ENCODE measurements around the gene DLG2.

The DLG2 gene

DNA sequence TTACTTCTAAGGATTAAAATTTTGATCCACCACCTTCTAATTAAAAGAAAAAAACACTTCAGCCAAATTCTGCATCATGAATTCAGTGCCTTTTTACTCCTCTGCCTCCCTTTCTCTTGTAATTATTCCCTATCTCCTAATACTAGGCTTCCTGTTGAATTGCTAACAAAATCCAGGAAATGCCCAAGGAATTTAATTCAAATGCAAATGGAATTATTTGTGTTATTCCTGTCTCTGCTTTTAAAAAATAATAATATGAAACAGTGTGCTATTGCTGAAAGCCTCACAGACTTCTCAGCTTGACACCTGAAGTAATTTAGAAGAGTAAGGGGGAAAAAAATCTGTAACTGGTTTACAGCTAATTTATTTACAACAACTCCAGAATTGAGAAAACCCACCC lies 85.5 kb downstream of the DLG2 start:
- no peak for DNase-seq

DNA sequence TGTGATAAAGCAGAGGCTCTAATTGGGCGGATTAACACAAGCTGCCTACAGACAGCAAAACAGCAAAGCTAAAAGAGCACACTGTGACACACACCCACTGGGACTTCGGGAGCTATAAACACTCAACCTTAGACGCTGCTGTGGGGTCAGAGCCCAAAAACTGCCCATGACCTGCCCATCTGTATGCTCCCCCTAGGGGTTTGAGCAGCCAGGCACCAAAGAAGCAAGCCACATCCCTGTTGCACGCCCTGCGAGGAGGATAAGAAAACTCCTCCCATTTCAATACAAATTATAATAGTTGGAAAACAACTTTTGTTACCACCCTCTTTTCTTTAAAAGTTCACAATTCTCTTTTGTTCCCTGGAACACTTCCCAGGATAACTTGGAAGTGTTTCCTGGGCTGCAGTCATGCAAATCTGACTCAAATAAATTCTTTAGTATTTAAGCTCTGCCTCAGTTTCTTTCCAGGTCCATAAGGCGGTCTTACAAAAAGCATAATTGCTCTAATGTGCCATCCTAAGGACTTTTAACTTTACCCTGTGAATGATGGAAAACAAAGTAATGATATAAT lies 86.4 kb downstream of the DLG2 start:
- DNase-seq = no peak

DNA sequence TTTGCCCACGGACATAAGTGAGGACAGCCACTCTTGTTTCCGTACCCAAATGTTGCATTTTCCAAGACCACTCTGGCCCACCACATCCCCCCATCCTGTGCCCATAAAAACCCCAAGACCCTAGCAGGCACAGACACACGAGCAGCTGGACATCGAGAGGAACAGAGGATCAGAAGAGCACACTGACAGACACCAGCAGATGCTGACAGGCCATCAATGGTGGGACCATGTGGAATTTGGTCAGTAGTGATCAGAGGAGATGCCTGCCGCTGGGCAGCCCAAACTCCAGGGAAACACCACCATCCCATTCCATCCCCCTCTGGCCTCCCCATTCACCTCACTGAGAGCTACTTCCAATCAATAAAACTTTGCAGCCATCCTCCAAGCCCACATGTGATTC lies 87.0 kb downstream of the DLG2 start:
- no peak for DNase-seq

DNA sequence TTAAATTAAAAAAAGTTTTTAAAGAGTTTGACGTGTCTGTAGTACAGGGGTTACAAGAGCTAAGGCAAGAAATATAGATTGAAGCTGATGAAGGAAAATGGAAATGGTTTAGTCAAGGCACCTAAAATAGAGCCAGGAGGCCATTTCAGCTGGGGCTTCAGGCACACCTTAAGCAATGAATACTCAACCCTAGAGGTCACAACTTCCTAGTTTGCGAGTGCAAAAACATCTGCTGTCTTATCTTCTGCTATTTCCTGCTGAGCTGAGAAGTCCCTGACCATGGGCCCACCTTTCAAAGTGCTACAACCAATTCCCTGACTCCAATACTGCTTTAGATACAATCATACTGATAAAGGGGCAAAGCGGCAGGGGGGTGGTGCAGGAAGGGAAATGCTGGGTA lies 87.4 kb downstream of the DLG2 start:
- no peak for DNase-seq

DNA sequence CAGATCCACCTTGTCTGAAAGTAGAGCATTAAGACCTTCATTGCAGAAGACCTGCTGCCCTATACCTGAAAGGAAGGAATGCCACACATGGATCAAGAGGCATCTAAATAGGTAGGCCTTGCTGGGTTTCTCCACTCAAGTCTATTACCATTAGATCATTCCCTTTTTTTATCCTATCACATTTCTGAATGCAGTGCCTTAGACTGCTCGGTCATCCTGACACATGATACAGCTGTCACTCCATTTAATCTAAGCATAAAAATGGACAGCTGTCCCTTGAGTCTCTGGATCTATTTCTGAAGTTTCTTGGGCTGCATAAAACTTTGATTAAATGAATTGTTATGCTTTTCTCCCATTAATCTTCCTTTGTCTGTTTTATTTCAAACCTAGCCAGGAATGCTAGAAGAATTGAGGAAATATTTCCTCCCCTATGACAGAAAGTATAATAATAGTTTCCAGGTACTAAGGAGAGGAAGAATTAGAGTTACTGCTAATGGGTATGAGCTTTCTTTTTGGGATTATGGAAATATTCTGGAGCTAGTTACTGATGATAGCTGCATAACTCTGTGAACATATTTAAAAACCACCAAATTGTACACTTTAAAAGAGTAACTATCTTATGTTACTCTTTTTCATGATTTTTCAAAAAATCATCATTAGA lies 88.0 kb downstream of the DLG2 start:
- DNase-seq = no peak

DNA sequence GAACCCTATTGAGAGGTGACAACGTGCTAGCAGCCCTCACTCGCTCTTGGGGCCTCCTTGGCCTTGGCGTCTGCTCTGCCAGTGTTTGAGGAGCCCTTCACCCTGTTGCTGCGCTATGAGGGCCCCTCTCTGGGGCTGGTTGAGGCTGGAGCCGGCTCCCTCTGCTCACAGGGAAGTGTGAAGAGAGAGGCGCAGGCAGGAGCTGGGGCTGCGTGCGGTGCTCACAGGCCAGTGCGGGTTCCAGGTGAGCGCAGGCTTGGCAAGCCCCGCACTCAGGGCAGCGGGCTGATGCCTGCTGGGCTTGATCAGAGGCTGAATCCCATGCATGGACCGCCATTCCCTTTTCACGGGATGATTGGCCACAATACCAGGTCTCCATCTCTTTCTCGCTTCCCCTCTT lies 90.7 kb downstream of the DLG2 start:
- no peak for DNase-seq

DNA sequence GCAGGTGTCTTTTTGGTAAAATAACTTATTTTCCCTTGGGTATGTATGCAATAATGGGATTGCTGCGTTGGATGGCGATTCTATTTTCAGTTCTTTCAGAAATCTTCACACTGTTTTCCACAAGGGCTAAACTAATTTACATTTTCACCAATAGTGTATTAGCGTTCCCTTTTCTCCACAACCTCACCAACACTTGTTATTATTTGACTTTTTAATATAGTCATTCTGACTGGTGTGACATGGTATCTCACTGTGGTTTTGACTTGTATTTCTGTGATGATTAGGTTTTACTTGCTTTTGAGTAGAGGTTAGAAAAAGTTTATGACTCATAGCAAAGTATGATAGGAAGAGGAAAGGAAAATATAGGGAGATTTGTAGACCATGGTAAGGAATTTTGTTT lies 92.3 kb downstream of the DLG2 start:
- no peak for DNase-seq

DNA sequence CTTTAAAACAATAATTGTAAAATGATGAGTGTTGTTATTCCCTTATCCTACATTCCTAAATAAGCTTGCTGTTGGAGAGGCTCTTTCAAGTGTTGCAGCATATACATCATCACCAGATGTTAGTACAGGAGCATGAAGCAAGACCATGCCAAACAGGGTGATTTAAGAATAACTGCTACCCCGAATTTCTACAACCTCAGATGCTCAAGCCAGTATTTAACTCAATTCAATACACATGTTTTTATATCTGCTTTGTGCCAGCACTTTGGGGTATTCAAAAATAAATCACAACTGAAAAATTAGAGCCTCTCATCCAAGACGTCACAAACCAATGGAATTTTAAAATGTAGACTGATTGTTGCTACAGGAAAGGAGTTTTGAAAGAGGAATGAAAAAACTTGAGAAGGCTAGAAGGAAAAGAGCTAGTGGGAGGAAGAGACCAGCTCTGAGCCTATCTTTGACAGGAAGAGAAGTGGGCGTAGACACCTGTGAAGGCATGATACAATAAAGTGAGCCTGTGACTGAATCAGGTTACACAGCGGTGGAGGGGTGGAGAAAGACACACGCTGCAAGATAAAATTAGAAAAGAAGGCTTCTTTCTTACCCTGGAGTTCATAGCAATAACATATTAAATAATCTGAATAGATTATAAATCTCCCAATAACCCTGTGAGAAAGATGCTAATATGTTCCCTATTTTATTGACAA lies 95.8 kb downstream of the DLG2 start:
- DNase-seq = no peak

DNA sequence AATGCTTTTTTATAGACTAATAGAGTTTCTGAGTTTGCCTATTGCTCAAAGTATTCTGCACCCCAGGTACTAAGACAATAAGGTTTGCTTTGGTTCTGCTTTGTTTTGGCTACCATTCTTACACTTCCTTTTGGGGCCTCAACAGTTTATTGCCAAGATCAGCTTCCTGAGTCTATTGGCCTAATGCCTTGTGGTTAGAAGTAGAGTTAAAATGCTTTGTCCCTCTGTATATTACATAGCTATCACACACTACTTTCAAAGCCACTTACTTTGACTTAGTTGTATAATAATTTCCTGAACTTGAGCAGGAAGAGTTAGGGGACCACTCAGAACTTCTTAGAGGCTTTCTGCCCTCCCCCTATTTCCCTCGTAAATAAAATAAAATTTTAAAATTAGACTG lies 96.5 kb downstream of the DLG2 start:
- no peak for DNase-seq

DNA sequence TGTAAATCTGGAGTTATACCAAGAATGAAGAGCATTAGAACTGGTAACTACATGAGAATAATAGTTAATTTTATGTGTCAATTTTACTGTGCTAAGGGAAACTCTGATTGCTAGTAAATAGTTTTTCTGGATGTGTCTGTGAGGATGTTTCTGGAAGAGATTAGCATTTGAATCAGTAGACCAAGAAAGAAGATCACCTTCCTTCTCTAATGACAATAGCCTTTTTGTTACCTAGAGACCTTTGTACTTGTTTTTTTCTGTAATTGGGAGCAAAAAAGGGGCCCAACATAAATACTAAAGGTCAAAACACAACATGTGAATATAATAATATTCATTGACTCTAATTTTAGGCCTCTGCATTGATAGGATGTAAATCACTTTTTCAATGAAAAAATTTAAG lies 100.6 kb downstream of the DLG2 start:
- DNase-seq = no peak

DNA sequence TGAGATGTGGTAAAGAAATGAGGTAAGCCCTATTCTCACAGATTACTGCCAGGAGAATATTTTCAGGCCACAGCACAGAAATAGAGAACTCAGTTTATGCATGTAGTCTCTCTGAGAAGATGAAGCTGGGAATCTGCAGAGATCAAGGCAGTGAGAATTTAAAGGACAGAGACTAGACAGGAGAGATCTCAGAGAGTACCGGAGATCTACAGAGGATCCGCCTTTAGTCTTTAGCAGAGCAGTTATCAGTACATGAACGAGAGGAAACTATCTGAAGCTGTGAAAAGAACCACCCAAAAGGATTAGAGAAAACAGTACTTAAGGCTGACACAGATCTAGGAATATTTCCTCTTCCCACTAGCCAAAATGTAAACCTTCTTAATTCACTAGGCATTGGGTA lies 101.5 kb downstream of the DLG2 start:
- no peak for DNase-seq

DNA sequence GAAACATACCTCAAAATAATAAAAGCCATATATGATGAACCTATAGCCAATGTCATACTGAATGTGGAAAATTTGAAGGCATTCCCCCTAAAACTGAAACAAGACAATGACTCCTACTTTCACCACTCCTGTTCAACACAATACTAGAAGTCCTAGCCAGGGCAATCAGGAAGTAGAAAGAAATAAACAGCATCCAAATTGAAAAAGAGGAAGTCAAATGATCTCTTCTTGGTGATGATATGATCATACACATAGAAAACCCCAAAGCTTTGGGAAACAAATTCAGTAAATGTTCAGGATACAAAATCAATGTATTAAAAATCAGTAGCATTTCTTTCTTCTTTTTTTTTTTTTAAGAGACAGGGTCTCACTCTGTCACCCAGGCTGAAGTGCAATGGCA lies 109.9 kb downstream of the DLG2 start:
- DNase-seq = no peak

DNA sequence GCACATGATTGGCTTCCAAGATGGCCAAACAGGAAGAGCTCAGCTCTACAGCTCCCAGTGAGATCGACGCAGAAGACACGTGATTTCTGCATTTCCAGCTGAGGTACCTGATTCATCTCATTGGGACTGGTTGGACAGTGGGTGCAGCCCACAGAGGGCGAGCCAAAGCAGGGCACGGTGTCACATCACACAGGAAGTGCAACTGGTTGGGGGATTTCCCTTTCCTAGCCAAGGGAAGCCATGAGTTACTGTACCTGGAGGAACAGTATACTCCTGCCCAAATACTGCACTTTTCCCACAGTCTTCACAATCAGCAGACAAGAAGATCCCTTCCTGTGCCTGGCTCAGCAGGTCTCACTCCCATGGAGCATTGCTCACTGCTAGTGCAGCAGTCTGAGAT lies 131.2 kb downstream of the DLG2 start:
- no peak for DNase-seq

DNA sequence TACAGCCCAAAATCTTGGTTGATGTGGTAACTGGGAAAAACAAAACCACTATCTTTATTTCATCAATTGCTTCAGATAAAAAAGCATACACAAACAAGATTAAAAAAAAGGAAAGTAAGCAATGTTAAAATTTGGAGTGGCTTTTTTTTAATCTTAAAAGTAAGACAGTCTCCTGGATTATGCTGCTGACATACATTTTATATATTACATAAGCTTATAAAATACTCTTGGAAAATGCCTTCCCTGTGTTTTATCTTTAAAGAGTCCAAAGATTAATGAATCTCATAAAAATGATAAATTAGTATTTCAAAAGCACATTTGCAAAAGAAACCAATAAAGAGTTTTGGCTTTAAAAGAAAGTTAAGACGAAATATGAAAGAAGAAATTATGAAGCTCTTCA lies 132.7 kb downstream of the DLG2 start:
- DNase-seq = no peak

DNA sequence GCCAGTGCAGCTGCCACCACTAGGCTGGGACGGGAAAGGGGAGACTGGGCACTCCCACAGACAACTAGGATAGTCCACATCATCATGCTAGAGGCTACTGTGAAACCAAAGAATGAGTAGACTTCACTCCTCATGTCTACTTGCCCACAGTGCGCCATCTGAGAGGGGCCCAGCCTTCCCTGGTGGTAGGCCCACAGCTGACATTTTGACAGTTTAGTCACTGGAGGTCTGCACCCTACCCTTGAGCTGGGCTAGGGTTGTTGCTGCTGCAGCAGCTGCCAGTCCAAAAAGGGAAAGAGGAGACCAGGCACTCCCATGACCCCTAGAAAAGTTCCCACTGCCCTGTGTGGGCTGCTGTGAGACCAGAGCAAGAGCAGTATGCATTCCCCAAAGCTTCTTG lies 141.2 kb downstream of the DLG2 start:
- no peak for DNase-seq

DNA sequence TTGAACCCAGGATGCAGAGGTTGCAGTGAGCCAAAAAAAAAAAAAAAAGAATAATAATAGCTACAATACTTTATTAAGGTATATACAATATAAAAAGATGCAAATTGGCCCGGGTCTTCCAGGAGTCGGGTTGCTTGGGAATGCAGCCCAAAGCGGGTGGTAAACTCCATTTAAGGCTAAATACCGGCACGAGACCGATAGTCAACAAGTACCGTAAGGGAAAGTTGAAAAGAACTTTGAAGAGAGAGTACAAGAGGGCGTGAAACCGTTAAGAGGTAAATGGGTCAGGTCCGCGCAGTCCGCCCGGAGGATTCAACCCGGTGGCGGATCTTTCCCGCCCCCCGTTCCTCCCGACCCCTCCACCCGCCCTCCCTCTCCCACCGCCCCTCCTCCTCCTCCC lies 143.3 kb downstream of the DLG2 start:
- no peak for DNase-seq

DNA sequence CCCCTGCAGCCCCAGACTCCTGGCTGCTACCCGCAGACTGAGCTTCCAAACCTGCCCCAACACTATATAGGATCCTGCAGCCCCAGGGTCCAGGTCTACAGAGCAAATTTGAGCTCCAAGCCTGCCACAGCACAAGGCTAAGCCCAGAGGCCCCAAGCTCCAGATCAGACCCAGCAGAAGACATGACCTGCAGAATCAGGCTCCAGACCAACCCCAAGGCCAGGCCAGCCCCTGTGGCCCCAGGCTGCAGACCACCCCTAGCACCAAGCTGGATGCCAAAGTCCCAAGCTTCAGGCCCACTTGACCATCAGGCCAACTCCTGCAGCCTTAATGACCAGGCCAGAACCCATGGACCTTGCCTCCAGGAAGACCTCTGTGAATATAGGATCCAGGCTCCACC lies 145.3 kb downstream of the DLG2 start:
- DNase-seq = no peak

DNA sequence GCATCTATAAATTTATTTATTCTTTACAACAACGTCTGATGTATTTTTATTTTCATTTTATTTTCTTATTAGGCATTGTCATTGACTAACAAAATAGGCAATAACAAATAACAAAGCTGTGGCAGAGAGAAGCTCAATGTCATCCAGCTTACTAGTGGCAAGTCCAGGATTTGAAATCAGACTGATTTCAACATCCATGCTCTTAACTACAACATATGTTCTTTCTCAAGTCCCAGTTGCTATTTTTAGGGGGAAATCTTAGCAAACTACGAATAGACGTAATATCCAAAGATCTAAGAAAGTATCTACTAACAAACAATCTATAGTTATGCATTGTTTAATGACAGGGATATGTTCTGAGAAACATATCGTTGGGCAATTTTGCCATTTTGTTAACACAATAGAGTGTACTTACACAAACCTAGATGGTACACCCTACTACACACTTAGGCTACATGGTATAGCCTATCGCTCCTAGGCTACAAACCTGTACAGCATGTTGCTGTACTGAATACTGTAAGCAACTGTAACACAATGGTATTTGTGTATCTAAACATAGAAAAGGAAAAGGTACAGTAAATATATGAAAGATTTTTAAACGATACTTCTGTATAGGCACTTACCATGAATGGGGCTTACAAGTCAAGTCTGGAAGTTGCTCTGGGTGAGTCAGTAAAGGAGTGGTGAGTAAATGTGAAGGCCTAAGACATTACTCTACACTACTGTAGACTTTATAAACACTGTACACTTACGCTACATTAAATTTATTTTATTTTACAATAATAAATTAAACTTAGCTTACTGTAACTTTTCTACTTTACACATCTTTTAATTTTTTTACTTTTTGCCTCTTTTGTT lies 151.3 kb downstream of the DLG2 start:
- DNase-seq = no peak

DNA sequence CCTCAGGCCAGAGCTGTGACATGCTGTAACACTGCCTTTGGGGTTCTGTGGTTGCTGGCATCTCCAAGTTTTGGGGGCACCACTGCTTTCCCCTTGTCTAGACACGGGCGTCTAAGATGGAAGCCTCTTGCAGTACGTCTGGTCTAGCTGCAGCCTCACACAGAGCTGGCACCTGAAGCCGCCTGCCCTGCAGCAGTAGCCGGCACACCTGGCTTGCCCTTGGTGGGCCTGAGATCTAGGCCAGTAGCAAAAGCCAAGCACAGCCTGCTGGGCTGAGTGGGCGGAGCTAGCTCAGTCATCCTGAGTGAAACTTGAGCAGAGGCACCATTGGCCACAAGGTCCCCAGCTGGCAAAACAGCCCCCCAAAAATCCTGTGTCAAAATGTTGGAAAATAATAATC lies 154.2 kb downstream of the DLG2 start:
- DNase-seq = no peak

DNA sequence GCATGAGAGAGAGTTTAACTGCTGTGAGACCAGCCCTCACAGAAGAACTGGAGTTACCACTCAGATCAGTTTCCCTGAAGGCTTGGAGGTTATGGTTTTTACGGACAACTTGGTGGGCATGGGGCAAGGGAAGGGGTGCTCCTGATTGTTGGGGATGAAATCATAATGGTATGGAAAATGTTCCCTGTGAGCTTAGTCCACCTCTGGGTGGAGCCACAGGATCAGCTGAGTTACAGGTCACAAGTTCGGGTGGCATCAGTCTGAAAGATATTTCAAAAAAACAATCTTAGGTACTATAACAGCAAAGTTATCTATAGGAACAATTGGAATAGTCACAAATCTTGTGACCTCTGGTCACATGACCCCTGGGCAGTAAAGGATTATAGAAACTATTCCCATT lies 162.9 kb downstream of the DLG2 start:
- no peak for DNase-seq

DNA sequence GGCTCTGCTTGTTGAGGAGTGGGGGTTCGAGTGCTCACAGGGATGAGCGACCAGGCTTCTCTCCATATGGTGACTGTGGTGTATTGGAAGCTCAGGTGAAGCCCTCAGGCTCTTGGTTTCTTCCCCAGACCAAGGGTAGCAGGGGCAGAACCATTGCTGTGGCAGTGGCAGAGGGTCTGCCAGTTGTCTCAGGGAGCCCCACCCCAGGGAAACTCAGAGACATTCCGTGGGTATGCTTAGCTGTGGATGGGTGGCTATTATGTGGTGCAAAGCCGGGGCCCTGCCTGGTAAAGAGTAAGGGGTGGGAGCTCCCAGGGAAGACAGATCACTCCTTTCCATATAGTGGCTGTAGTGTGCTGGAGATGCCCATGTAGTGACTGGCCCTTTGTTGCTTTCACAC lies 167.8 kb downstream of the DLG2 start:
- no peak for DNase-seq

DNA sequence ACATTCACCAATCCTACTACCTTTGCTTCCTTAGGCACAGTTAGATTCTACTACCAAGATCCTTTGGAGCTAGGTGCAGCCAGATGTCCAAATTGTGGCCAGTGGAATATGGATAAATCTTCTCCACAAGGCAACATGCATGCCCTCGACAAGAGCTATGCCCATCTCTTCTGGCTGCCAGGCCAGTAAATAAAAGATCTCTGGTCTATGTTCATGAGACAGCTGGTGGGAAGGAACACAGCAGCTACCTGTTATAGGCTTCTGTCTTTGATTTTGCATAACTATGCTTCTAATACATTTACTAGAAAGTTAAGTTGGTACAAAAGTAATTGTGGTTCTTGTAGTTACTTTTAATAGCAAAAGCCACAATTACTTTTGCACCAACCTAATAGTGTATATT lies 182.7 kb downstream of the DLG2 start:
- DNase-seq = no peak

DNA sequence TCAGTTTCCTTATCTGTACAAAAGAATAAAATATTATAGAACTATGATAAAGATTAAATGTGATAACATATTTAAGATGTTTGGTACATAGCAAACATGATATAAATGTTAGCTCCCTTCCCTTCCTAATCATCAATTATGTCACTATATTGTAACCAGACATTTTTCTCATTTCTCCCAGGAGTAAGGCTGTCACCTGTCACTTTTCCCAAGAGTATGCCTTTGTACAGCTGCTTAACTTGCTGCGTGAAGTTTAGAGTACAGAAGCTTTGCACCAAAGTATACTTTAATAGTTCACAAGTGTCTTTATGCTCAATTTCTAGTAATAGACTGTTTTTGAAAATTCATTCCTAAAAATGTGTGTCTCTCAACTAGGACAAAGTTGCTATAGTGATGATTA lies 186.9 kb downstream of the DLG2 start:
- no peak for DNase-seq

DNA sequence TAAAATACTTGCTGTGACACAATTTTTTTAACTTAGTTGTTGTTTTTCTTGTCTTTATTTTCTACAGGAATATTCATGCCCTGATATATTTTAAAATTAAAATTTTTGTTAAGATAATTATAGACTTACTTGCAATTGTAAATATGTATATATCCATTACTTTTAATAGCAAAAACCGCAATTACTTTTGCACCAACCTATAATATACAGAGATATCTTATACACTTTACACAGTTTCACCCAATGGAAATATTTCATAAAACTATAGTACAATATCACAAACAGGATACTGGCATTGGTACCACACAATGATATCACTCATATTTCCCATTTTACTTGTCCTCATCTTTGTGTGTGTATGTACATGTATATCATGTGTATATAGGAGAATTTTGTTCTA lies 188.8 kb downstream of the DLG2 start:
- DNase-seq = no peak
